AG08395 (cell line): ENCODE data around the gene EPPIN.
"Not testable (repeated sequence)": the region's sequence is repeated elsewhere in the genome, so short reads cannot be mapped to it uniquely, and the experiment has no call there.

Source experiments
- DNase-seq: peaks from one replicate; pipeline ENCODE4 v3.0.0; 2012; ENCODE audit warnings: mixed read lengths, low spot score

EPPIN gene

DNA sequence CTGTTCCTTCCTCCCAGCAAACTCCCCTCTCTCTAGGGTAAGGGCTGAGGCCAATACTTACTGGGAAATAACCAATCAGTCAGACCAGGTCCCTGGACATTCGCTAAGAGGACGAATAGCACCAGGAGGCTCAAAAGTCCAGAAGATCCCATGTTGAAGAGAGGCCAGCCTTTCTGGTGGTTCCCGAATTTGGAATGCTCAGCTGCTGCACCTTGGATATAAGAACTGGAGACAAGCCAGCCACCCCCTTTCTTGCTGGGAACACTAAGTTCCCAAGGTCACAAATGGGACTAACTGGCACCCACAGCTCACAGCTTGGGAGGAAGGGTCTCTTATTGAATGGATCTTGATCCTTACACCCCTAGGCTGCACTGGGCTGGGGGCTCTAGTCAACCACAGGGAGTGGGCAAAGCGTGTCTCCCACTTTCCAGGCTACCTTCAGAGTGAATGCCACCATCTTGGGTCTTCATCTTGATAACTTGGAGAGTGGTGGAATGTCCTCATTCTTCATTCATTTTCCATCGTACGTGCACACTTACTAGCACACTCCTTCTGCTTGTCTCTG lies at the start of gene EPPIN:
Gene EPPIN (minus strand): TSS at position 196 of the 565 bp plus-strand sequence. CDS start 44 bp downstream, at position 152.
- DNase-seq: no peak

DNA sequence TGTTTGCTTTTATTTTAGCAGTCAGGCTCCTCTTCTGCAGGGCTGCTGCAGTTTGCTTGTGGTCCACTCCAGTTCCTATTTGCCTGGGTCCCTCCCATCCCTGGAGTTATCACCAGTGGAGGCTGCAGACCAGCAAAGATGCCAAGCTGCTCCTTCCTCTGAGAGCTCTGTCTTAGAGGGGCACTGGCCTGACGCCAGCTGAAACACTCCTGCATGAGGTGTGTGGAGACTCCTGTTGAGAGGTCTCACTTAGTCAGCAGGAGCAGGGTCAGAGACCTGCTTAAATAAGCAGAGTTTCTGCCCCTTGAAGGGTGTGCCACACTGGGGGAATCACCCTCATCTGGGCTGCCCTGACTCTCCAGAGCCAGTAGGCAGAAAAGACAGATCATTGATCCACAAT lies 48.0 kb upstream of the EPPIN start:
- no peak for DNase-seq

DNA sequence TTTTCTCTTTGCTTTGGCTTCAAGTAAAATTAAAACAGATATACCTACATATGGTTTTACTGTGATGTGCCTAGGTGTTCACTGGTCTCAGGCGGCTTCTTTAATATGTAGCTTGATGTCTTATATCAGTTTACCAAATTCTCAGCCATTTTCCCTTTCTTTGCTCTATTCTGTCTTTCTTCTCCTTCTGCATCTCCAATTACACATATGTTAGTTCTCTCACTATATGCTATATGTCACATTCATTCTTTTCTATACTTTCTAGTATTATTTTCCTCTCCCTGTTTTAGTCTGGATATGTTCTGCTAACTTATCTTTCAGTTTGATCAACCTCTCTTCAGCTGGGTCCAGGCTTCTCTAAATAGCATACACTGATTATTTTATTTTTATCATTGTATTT lies 46.3 kb upstream of the EPPIN start:
- DNase-seq: no peak

DNA sequence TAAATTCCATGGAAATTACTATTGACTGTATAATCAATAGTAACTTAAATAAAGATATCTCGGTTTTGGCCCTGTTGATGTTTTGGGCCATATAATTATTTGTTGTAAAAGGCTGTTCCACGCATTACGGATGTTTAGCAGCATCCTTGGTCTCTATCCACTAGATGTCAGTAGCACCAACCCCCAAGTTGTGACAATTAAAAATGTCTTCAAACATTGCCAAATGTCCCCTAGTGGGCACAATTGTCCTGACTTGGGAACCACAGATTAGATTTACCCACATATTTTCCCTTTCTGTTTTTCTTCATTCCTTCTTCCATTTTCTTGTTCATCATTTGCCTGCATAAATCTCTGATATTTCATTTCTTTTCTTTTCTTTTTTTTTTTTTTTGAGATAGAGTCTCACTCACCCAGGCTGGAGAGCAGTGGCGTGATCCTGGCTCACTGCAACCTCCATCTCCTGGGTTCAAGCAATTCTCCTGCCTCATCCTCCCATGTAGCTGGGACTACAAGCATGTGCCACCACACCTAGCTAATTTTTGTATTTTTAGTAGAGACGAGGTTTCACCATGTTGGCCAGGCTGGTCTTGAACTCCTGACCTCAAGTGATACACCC lies 45.5 kb upstream of the EPPIN start:
- peak; percentile 33 for DNase-seq

DNA sequence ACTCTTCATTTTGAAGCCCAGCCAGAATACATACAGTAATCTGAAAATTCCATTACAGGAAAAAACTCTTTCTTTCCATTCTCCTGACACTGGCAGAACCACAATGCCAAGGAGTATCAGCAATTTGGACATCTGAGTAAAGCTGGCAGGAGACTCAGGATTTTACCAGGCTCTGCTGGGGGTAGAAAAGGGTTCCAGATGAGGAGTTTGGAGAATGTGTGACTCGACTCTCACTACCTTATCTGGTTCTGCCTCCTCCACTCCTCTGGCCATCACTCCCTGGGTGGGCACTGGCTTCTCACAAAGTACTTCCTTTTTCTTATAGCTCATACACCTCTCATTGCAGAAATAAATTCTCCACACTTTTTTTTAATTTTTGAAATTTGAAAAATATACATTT lies 42.5 kb upstream of the EPPIN start:
- DNase-seq: no peak

DNA sequence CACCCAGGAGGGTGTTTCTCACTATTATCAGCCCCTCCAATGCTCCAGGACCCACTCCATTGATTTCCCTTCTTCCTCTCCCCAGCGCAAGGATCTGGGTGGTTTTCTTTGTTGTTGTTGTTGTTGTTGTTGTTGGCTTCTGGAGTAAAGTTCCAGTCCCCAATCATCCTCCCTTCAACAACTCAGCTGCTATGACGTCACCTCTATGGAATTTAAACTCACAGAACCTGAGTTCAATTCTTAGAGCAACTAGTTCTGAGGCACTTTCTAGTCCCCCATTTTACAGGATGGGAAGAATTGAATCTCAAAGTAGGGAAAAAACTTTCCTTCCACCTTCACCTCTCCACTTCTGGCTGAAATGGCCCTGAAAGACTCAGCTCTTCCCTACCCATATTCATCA lies 41.6 kb upstream of the EPPIN start:
- no peak for DNase-seq

DNA sequence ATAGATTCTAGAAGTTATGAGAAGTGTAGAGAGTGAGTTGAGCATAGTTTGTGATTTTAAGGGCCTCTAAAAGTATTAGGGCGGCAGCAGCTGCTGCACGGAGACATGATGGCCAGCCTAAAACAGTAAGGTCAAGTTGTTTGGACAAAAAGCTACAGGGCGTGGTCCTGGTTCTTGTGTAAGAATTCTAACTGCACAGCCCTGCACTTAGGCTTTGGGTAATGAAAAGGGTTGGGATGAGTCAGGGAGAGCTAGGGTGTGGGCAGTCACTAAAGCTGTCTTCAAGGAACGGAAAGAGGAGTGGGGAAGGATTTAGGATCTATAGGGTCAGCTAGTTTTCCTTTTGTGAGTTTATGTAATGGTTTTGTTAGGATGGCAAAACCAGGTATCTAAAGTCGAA lies 38.8 kb upstream of the EPPIN start:
- DNase-seq: not testable (repeated sequence)

DNA sequence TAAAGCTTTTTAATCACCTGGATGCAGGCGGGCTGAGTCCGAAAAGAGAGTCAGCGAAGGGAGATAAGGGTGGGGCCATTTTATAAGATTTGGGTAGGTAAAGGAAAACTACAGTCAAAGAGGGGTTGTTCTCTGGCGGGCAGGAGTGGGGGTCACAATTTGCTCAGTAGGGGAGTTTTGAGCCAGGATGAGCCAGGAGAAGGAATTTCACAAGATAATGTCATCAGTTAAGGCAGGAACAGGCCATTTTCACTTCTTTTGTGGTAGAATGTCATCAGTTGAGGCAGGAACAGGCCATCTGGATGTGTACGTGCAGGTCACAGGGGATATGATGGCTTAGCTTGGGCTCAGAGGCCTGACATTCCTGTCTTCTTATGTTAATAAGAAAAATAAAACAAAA lies 37.1 kb upstream of the EPPIN start:
- not testable (repeated sequence) for DNase-seq

DNA sequence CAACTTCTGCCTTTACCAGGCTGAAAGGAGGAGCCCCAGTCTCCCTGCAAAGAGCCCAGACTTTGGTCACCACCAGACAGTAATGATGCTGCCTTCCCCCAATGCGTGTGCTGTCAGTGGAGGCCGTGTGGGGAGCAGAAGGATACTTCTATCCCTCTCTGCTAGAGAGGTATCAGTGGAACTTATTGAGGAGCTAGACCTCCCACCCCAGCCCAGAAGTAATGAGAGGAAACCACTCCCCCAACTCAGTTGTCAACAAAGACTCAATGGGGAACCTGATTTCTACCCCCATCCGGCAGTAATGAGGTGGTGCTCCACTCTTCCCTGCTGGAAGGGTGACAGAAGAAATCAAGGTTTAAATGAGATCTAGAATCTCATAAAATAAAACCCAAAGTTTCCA lies 36.3 kb upstream of the EPPIN start:
- no peak for DNase-seq

DNA sequence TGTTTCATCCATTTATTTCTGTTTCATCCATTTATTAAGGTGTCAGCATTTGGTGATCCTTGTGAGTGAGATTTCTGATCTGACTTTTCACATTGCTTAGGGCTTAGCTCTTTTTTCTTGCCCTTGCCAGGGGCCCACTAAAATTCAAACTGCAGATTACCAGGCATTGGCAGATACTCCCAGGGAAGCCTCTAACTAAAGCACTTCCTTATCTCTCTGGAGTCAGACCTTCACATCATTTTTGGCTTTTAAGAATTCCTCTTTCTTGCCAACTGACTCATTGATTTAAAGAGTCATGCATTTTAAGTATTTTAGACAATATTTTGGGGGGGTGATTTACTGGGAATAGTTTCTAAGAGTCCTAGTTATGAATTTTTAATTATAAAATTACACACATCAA lies 34.5 kb upstream of the EPPIN start:
- DNase-seq: no peak

DNA sequence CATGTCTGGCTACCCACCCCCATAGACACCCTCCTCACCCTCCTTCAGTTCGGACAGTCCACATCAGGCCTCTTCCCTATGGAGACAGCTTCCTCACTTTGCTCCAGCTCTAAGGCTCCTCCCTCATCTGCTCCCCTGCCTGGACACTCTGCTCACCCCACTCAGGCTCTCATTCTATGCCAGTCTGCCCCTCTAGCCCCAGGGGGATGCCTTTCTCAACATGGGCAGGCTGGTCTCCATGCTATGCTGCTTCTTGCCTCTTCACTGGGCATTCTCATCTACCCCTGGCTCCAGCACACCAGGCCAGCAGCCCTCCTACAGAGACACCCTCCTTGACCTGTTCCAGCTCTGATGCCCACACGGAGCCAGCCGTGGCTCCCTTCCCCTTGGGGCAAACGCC lies 32.0 kb upstream of the EPPIN start, which contains the start of gene WFDC8:
Gene WFDC8 (minus strand): TSS at position 101 of the 400 bp plus-strand sequence. CDS start 37 bp downstream, at position 64.
- DNase-seq: no peak

DNA sequence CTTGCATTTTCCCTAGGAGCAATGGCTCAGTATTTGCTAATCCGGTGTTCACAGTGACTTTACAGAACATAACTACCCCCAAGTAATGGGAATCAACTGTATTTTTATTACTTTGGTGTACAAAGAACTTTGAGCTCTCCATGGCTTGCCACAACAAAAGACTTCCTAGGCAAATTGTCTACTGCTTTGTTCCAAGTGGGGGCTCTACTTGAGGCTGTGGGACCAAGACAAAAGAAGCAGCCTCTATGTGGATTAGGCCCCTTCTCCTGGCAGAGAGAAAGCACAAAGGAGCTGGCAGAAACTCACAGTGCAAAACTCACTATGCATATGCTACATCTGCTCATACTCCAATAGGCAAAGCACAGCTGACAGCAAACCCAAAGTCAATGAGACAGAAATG lies 31.0 kb upstream of the EPPIN start:
- no peak for DNase-seq

DNA sequence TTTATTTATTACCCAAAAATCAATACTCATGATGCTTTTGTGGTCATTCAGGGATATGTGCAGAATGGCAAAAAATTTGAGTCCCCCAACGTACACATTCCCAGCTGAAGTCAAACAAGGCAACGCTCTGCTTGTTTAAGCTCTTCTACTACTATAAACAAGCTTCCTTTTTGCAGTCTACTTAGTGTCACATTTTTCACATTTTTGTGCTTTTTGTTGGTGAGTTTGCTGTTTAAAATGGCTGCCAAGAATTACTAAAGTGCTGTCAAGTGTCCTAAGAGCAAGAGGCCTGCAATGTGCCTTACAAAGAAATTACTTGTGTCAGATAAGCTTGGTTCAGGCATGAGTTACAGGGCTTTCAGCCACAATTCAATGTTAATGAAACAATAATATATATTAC lies 29.8 kb upstream of the EPPIN start:
- no peak for DNase-seq

DNA sequence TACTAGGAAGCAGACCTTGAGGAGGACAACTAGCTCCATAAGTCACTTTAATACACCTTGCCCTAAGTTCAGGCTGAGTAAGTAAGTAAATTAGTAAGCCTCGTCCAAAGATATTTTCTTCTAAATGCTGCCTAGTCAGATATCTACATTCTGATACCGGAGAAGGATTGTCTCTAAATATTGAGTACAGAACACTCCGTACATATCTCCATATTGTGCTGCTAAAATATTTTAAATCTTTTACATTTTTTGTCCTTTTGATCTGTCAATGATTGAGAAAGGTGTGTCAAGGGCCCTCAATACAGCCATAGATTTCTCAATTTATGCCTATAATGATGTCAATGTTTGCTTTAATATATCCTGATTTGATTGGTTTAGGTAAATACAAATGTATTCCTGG lies 28.7 kb upstream of the EPPIN start:
- no peak for DNase-seq

DNA sequence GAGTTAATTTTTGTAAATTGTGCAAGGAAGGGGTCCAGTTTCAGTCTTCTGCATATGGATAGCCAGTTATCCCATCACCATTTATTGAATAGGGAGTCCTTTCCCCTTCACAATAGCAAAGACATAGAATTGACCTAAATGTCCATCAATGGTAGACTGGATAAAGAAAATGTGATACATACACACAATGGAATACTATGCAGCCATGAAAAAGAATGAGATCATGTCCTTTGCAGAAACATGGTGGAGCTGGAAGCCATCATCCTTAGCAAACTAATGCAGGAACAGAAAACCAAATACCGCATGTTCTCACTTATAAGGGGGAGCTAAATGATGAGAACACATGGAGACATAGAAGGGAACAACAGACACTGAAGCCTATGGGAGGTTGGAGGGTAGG lies 22.4 kb upstream of the EPPIN start:
- not testable (repeated sequence) for DNase-seq

DNA sequence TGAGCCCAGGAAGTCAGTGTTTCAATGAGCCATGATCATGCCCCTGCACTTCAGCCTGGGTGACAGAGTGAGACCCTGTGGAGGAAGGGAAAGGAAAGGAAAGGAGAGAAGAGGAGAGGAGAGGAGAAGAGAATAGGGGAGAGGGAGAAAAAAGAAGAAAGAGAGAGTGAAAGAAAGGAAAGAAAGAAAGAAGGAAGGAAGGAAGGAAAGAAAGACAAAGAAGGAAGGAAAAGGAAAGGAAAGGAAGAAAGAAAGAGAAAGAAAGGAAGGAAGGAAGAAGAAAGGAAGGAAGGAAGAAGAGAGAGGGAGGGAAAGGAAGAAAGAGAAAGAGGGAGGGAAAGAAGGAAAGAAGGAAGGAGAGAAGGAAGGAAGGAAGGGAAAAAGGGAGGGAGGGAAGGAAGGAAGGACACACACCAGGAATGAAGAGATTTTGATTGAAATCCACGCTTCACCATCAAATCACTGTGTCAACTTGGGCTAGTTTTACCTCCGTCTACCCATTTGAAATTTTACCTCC lies 17.6 kb upstream of the EPPIN start:
- DNase-seq: no peak

DNA sequence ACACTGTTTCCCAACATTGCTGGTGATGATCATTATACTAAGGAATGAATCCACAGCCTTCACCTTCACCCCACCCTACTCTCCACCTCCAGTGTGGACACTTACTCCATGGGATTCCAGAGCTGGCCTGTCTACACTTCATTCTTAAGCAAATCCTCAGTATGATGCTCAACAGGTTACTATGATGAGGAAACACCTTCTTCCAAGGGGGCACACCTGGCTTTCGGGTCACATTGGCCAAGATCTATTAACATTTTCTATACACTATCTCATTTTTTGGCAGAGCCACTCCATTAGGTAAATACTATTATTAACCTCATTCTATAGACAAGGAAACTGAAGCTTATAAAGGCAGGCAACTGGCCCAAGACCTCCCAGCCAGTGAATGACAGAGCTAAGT lies 8.0 kb upstream of the EPPIN start:
- no peak for DNase-seq

DNA sequence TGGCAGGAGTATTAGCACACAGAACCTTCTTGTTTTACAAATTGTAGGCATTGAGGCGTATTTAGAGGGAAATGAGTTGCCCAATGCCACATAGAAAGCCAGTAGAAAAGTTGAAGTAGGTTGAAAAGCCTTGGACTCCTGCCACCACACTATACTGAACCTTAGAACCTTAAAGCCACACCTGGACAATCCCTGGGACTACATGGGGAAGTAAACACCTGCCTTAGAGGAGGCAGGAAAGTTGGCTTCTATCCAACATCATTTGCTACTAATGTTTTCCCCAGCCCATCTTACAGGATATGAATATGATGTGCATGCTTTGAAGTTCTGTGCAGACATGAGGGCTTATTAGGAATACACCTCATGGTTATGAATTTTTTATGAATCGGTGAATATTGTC lies 5.3 kb upstream of the EPPIN start:
- no peak for DNase-seq

DNA sequence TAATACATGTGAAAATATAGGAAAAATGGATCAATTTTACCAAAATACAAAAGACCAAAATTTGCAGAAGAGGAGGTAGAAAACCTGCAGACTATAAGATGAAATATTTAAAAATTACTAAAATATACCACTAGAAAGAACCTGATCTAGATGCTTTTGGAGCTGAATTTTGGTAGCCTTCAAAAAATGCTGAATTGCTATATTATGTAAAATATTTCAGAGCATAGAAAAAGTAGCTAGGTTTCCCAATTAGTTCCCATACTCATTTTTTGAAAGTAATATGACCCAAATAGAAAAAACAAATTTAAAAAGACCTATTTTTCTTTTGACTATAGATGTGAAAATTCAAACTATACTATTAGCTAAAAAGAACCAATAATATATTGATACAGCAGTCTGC lies 3.6 kb upstream of the EPPIN start:
- no peak for DNase-seq

DNA sequence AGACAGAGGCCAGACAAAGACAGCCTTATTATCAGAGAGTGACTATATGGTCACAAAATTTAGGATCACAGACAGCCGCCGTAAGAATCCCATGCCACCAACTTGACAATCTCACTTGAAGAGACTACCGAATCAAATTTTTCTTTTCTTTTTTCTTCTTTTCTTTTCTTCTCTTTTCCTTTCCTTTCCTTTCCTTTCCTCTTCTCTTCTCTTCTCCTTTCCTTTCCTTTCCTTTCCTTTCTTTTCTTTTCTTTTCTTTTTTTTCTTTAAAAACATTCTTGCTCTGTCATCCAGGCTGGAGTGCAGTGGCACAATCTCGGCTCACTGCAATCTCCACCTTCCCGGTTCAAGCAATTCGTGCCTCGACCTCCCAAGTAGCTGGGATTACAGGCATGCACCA lies 1.2 kb upstream of the EPPIN start:
- DNase-seq: no peak

DNA sequence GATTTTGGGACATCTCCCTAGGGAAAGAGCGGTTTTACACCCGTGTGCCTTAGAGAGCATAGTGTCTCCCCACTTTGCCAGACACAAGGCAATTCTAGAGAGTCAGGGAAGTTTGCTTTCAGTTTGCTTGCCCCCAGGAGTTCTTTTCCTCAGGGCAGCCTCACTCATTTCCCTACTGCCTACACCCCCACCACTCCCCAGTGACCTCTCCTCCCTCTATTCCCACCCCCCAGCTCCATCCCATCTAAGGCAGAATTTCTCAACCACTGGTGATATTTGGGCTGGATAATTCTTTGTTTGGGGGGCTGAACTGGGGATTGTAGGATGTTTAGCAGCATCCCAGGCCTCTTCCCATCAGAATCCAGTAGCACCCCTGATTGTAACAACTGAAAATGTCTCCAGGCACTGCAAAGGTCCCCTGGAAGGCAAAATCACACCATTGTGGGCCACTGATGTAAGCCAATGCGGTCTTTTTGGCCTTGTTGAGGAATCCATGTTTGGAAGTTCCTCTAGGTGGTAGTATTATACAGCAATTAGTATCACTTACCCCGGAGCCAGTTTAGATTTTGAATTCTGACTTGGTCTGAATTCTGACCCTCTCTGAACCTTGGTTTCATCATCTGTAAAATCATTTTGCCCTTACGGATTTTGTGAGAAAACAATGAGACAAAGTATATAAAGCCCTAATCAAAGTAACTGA lies 1.3 kb downstream of the EPPIN start:
- DNase-seq: peak; percentile 62

DNA sequence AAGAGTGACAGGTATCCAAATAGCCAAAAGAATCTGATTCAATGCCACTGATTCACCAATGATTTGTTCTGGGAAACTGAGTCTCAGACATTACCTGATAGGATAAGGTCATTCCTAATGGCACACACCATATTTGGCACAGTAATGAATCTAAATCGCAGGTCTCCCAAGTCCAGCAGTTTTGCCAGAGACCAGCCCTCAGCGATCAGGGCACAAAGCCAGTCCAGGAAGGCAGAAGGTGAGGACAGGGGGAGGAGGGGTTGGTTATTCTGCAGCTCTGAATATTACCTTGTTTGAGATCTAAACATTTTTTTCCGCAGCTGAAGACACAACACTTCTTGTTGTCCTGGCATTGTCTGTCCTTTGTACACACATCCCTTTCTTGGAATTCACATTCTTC lies 1.9 kb downstream of the EPPIN start:
- DNase-seq: no peak

DNA sequence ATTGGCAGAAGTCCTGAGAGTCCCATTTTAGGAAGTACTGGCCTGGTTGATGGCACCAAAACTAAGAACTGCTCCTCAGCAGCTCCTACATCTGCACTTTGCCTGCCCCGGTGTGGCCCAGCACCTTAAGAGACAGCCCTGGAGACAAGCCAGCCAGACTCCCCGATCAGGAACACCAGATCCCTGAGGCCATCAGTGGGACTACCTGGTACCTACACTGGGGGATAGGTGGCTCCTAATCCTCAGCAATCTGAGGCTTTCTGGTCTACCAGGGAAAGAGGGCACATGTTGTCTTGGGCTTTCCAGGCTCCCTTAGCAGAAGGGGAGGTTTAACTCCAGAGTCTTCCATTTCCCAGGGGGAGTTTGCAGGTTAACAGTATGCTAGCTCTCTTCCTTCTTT lies 7.8 kb downstream of the EPPIN start, which contains the start of gene WFDC6:
Gene WFDC6 (minus strand): TSS at position 101 of the 400 bp plus-strand sequence. CDS start 75 bp downstream, at position 26.
- DNase-seq: no peak
